Fibroblast of lung (primary cell): Measurements from ENCODE around the gene OR10G6. TPM values are rescaled to one million over a fixed set of nuclear protein-coding genes. Genes with fewer than 3 reads are reported as not detected.

Experiments used
- DNase-seq, 2 donors: peaks; one replicate each; pipeline versions ENCODE4 v3.0.0 to v3.0.0-alpha.2; 2010; ENCODE audit warnings: low read depth in 2 of 2
- H2AFZ ChIP-seq: 2 replicates; pipeline ENCODE4 v1.5.1; 2012; ENCODE audit warnings: low read length, control low read depth, inconsistent platforms
- H3K27ac ChIP-seq: 2 replicates; pipeline ENCODE4 v1.5.1; 2011; ENCODE audit warnings: low read length, control low read depth; ENCODE audit not compliant: insufficient read depth
- H3K27me3 ChIP-seq: 2 replicates; pipeline ENCODE4 v1.5.1; 2011; ENCODE audit warnings: mild to moderate bottlenecking, low read length; ENCODE audit not compliant: control insufficient read depth, insufficient read depth
- H3K36me3 ChIP-seq: 2 replicates; pipeline ENCODE4 v1.5.1; 2011; ENCODE audit warnings: low read length; ENCODE audit not compliant: control insufficient read depth, insufficient read depth
- H3K4me1 ChIP-seq: 2 replicates; pipeline ENCODE4 v1.5.1; 2011; ENCODE audit warnings: low read length; ENCODE audit not compliant: control insufficient read depth, insufficient read depth; ENCODE audit errors: extremely low read depth
- H3K4me2 ChIP-seq: 2 replicates; pipeline ENCODE4 v1.5.1; 2011; ENCODE audit warnings: low read length, control low read depth; ENCODE audit not compliant: insufficient read depth; ENCODE audit errors: extremely low read depth
- H3K4me3 ChIP-seq, 4 experiments: fragments of 200-600 bp in 1 of 4; sonication (generic) in 1 of 4; replicated peaks in 1 of 4; 2 replicates each; pipeline ENCODE4 v1.5.1; 2011 to 2016; ENCODE audit warnings: low read length in 4 of 4, low read depth in 3 of 4, mild to moderate bottlenecking in 3 of 4, control low read depth in 2 of 4, inconsistent platforms in 1 of 4, mixed read lengths in 1 of 4; ENCODE audit not compliant: insufficient read depth in 1 of 4; ENCODE audit errors: control extremely low read depth in 1 of 4
- H3K79me2 ChIP-seq: 2 replicates; pipeline ENCODE4 v1.5.1; 2012; ENCODE audit warnings: mild to moderate bottlenecking, low read length, inconsistent platforms; ENCODE audit not compliant: control insufficient read depth, insufficient read depth
- H3K9ac ChIP-seq: 2 replicates; pipeline ENCODE4 v1.5.1; 2011; ENCODE audit warnings: mild to moderate bottlenecking, low read length, control low read depth; ENCODE audit not compliant: insufficient read depth
- H3K9me3 ChIP-seq: 2 replicates; pipeline ENCODE4 v1.5.1; 2012; ENCODE audit warnings: low read depth, low read length; ENCODE audit not compliant: control insufficient read depth, insufficient read depth
- H4K20me1 ChIP-seq: 2 replicates; pipeline ENCODE4 v1.5.1; 2011; ENCODE audit warnings: low read length; ENCODE audit not compliant: control insufficient read depth, insufficient read depth; ENCODE audit errors: extremely low read depth
- EZH2 ChIP-seq: IDR thresholded peaks from 2 replicates; pipeline ENCODE4 v1.5.1; 2012; ENCODE audit warnings: low read length, control low read depth, mild to moderate bottlenecking; ENCODE audit errors: missing control alignments
- polyA plus RNA-seq, 2 donors: library from polyadenylated mRNA; depleted of rRNA in 1 of 2; stranded (reverse) in 1 of 2; unstranded in 1 of 2; fragments of >200 nt; gene quantifications; 2 replicates each; pipeline ENCODE4 v1.2.1, GENCODE V29; 2011 to 2012; ENCODE audit warnings: missing spikeins in 1 of 2
- total RNA-seq: library from RNA; depleted of rRNA; stranded (reverse); fragments of >200 nt; gene quantifications from 2 replicates; pipeline ENCODE4 v1.2.1, GENCODE V29; 2014
- TF ChIP-seq, protein P1 (sequence below), 2 donors: IDR thresholded peaks in 1 of 2; conservative IDR thresholded peaks in 1 of 2; 1 replicate in 1 of 2; 2 replicates in 1 of 2; pipeline ENCODE4 v1.5.1; 2011 to 2012; ENCODE audit warnings: low read length in 2 of 2, control low read depth in 1 of 2, inconsistent platforms in 1 of 2, low read depth in 1 of 2, mild to moderate bottlenecking in 1 of 2

OR10G6 gene
- total and polyA plus RNA-seq, 2 donors (not counting 1 experiment from before 2014, with no cell fraction given) = not detected

- no peak overlapping the region for H3K4me2 ChIP-seq
- no peaks in the 10 kb centered on the region for H3K79me2 ChIP-seq
- no peaks in the 10 kb centered on the region for H3K27me3 ChIP-seq
- no peak overlapping the region for H3K27ac ChIP-seq
- H3K4me1 ChIP-seq = no peaks in the 10 kb centered on the region
- no peaks in the 10 kb centered on the region for H4K20me1 ChIP-seq
- no peak overlapping the region for H3K9ac ChIP-seq
- no peak for DNase-seq
- TF ChIP-seq, protein P1, sequence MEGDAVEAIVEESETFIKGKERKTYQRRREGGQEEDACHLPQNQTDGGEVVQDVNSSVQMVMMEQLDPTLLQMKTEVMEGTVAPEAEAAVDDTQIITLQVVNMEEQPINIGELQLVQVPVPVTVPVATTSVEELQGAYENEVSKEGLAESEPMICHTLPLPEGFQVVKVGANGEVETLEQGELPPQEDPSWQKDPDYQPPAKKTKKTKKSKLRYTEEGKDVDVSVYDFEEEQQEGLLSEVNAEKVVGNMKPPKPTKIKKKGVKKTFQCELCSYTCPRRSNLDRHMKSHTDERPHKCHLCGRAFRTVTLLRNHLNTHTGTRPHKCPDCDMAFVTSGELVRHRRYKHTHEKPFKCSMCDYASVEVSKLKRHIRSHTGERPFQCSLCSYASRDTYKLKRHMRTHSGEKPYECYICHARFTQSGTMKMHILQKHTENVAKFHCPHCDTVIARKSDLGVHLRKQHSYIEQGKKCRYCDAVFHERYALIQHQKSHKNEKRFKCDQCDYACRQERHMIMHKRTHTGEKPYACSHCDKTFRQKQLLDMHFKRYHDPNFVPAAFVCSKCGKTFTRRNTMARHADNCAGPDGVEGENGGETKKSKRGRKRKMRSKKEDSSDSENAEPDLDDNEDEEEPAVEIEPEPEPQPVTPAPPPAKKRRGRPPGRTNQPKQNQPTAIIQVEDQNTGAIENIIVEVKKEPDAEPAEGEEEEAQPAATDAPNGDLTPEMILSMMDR (conservative IDR thresholded peaks at IDR 0.05 in 1 of 2, IDR thresholded peaks at IDR 0.05 in 1 of 2; ENCODE audit: low read depth in 1 of 2, low read length in 2 of 2) = no peak
- no peak for TF ChIP-seq EZH2
- H3K4me3 ChIP-seq = no peak overlapping the region
- no peaks in the 10 kb centered on the region for H3K36me3 ChIP-seq
- H2AFZ ChIP-seq = no peak overlapping the region
- no peaks in the 10 kb centered on the region for H3K9me3 ChIP-seq
Measured at GRCh38 chr11:123976770-123977560, 18.0 kb downstream of the OR10G6 start.

- Histone ChIP-seq H4K20me1 (no peaks in the 10 kb centered on the region), H2AFZ (no peak overlapping the region), H3K36me3 (no peaks in the 10 kb centered on the region), H3K9ac (no peak overlapping the region), H3K4me2 (no peak overlapping the region), H3K4me3 (no peak overlapping the region), H3K9me3 (no peaks in the 10 kb centered on the region), H3K4me1 (no peaks in the 10 kb centered on the region), H3K79me2 (no peaks in the 10 kb centered on the region), H3K27ac (no peak overlapping the region), H3K27me3 (no peaks in the 10 kb centered on the region)
- TF ChIP-seq EZH2 = no peak
- TF ChIP-seq, protein P1 (conservative IDR thresholded peaks at IDR 0.05 in 1 of 2, IDR thresholded peaks at IDR 0.05 in 1 of 2; ENCODE audit: low read depth in 1 of 2, low read length in 2 of 2) = no peak
- DNase-seq = peak; percentile 27 to 81
Measured at GRCh38 chr11:123973816-123974215, 21.1 kb downstream of the OR10G6 start.

DNA sequence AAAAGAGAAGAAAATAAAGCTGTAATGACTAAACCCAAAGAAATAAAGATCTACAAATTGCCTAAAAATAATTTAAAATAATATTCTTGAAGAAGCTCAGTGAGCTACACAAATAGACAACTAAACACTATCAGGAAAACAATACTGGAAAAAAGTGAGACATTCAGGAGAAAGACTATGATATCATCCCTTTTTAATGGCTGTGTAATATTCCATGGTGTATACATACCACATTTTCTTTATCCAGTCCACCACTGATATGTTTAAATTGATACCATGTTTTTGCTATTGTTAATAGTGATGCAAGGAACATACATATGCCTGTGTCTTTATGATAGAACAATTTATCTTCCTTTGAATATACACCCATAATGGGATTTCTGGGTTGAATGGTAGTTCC, 38.2 kb downstream of the OR10G6 start:
- Histone ChIP-seq H2AFZ (no peak overlapping the region), H3K4me2 (no peak overlapping the region), H3K4me1 (no peaks in the 10 kb centered on the region), H3K27me3 (no peaks in the 10 kb centered on the region), H3K79me2 (no peaks in the 10 kb centered on the region), H3K4me3 (no peak overlapping the region), H3K36me3 (no peaks in the 10 kb centered on the region), H4K20me1 (no peaks in the 10 kb centered on the region), H3K9ac (no peak overlapping the region), H3K27ac (no peak overlapping the region), H3K9me3 (no peaks in the 10 kb centered on the region)
- TF ChIP-seq, protein P1 (conservative IDR thresholded peaks at IDR 0.05 in 1 of 2, IDR thresholded peaks at IDR 0.05 in 1 of 2; ENCODE audit: low read depth in 1 of 2, low read length in 2 of 2) = no peak
- no peak for TF ChIP-seq EZH2
- DNase-seq = no peak
